IMR-90 (cell line): ENCODE results near the gene PRSS3.

Experiments used
- CEBPB ChIP-seq: IDR thresholded peaks from 2 replicates; pipeline ENCODE4 v1.6.1; 2012; ENCODE audit warnings: low read depth, low read length, improper control_type of control experiment
- CTCF ChIP-seq: conservative IDR thresholded peaks from 2 replicates; pipeline ENCODE4 v1.5.1; 2012; ENCODE audit warnings: mild to moderate bottlenecking, low read depth, low read length, improper control_type of control experiment
- FOS ChIP-seq: fragments of 150-350 bp; IDR thresholded peaks from 2 replicates; pipeline ENCODE4 v1.6.1; 2016; ENCODE audit warnings: low read depth, low read length
- MAFK ChIP-seq: IDR thresholded peaks from 2 replicates; pipeline ENCODE4 v1.6.1; 2012; ENCODE audit warnings: low read depth, low read length, improper control_type of control experiment
- MAZ ChIP-seq: IDR thresholded peaks from 2 replicates; pipeline ENCODE4 v1.6.1; 2012; ENCODE audit warnings: low read depth, mild to moderate bottlenecking, low read length, improper control_type of control experiment, moderate library complexity, borderline replicate concordance
- MXI1 ChIP-seq: IDR thresholded peaks from 2 replicates; pipeline ENCODE4 v1.6.1; 2012; ENCODE audit warnings: low read depth, mild to moderate bottlenecking, low read length, moderate library complexity, borderline replicate concordance
- NFE2L2 ChIP-seq: fragments of 150-350 bp; IDR thresholded peaks from 2 replicates; pipeline ENCODE4 v1.6.1; 2016; ENCODE audit warnings: low read depth, mild to moderate bottlenecking, low read length
- POLR2A ChIP-seq: IDR thresholded peaks from 2 replicates; pipeline ENCODE4 v1.6.1; 2012; ENCODE audit warnings: mild to moderate bottlenecking, low read depth, low read length
- RAD21 ChIP-seq: IDR thresholded peaks from 2 replicates; pipeline ENCODE4 v1.6.1; 2012; ENCODE audit warnings: low read length, improper control_type of control experiment
- RCOR1 ChIP-seq: IDR thresholded peaks from 2 replicates; pipeline ENCODE4 v1.6.1; 2012; ENCODE audit warnings: mild to moderate bottlenecking, low read length, improper control_type of control experiment; ENCODE audit not compliant: insufficient replicate concordance
- RFX5 ChIP-seq: IDR thresholded peaks from 2 replicates; pipeline ENCODE4 v1.8.0; 2012; ENCODE audit warnings: low read depth, mild to moderate bottlenecking, low read length, moderate library complexity
- SMC3 ChIP-seq: fragments of 150-350 bp; IDR thresholded peaks from 2 replicates; pipeline ENCODE4 v1.6.1; 2016; ENCODE audit warnings: low read depth, mild to moderate bottlenecking, antibody characterized with exemption, low read length, moderate library complexity
- USF2 ChIP-seq: fragments of 150-350 bp; IDR thresholded peaks from 2 replicates; pipeline ENCODE4 v1.6.1; 2017; ENCODE audit warnings: mild to moderate bottlenecking, antibody characterized with exemption, low read length, low read depth
- TF ChIP-seq, protein P1 (sequence below): fragments of 150-350 bp; IDR thresholded peaks from 2 replicates; pipeline ENCODE4 v1.6.1; 2016; ENCODE audit warnings: low read depth, mild to moderate bottlenecking, low read length, moderate library complexity, borderline replicate concordance

DNA sequence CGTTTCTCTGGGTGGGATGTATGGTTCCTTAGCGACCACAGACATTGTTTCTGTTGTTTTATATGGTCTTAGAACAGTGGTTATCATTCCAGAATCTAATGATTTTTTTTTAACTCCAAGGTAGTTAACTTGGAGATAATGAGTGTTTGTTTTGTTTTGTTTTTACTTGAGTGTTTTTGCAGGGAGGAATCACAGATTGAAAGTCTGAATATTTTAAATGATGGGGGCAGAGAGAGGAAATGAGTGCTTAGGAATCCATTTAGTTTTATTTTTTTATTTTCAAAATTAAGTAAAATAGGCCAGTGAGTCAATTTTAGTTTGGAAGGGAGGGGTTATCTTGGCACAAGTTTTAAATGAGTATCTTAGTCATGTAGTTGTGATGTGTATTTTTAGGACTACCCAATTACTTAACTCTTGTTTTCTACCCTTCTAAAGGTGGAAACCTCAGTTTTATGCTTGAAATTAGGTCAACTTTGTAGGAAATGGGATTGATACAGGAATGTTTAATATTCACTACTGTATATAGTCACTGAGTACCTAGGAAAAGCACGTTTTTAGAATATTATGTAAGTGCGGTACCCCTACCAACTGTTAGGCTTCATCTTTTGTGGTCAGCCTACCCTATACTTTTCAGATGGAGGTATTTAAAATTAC is 23.6 kb downstream of the PRSS3 start:
- TF ChIP-seq POLR2A (no peak), CTCF (no peak), SMC3 (no peak), USF2 (no peak), RAD21 (no peak), MXI1 (no peak), MAFK (no peak), RFX5 (no peak), RCOR1 (no peak), MAZ (no peak), NFE2L2 (no peak), CEBPB (no peak), FOS (no peak)
- TF ChIP-seq, protein P1, sequence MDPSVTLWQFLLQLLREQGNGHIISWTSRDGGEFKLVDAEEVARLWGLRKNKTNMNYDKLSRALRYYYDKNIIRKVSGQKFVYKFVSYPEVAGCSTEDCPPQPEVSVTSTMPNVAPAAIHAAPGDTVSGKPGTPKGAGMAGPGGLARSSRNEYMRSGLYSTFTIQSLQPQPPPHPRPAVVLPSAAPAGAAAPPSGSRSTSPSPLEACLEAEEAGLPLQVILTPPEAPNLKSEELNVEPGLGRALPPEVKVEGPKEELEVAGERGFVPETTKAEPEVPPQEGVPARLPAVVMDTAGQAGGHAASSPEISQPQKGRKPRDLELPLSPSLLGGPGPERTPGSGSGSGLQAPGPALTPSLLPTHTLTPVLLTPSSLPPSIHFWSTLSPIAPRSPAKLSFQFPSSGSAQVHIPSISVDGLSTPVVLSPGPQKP = no peak
